NCI-H748 (cell line): Measurements from ENCODE around the gene PIN1.
"Not testable (repeated sequence)": the region's sequence is repeated elsewhere in the genome, so short reads cannot be mapped to it uniquely, and the experiment has no call there.

ENCODE experiments used
- DNase-seq: peaks from one replicate; lab custom pipeline; 2025; ENCODE audit not compliant: unreplicated experiment; lab: John Stamatoyannopoulos, UW

The PIN1 gene

DNA sequence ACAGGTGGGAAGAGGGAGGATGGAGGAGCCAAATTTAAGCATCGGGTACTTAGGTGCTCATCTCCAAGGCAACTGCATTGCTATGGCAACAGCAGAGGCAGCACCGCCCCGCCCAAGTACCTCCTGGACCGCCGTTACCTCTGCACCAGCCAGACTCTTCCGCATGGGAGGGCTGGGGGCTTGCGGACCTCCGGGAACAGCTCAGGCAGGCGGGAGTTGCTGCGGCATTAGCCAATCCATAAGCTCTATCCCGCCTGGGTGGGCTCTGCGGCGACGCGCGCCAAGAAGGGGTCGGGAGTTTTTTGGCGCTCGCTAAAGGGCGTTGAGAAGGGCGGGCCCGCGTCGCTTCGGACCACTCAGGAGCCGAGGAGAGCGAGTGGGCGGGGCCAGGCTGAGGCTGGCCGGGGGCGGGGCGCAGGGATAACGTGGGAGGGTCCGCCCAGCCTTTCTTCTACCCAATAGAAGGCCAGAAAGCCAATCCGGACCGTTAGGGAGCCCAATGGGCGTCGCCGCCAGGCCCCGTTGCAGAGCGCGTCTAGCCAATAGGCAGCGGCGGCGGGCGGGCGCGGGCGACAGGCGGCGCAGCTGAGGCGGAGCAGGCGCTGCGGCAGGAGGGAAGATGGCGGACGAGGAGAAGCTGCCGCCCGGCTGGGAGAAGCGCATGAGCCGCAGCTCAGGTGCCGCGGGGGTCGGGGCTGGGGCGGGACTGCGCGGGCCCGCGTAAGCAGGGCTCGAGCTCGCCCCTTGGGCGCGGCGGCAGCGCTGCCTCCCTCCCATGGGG, at the start of gene PIN1:
Gene PIN1 (plus strand): TSS at position 593 of the 781 bp plus-strand sequence. CDS start 27 bp downstream, at position 620.
- DNase-seq: peak; percentile 97

DNA sequence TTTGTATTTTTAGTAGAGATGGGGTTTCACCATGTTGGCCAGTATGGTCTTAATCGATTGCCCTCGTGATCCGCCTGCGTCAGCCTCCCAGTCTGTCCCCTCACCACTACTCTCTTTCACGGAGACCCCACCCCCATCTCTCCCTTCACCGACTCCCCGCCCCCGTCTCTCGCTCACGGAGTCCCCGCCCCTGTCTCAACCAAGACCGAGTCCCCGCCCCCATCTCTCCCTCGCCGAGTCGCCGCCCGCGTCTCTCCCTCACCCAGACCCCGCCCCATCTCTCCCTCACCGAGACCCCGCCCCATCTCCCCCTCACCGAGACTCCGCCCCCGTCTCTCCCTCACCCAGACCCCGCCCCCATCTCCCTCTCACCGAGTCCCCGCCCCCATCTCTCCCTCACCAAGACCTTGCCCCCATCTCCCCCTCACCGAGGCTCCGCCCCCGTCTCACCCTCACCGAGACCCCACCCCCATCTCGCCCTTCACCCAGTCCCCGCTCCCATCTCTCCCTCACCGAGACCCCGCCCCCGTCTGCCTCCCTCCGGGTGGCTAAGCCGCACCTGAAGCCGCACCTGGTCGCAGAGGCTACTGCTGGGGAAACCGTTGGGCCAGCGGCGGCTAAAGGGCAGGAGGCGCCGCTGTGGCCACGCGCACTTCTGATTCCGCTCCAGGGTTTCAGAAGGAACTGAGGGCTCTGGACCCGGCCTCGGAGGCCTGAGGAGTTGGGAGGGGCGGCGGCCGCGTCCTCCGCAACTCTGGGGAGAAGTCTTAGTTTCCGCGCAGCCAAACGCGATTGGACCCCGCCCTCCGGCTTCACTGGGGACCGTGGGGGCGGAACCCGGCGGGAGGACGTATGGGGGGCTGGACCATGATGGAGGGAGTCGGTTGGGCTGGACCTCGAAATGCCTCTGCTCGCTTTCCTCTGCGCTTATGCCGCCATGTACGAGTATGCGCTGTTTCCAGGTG, 49.5 kb upstream of the PIN1 start:
- DNase-seq: peak; percentile 96

DNA sequence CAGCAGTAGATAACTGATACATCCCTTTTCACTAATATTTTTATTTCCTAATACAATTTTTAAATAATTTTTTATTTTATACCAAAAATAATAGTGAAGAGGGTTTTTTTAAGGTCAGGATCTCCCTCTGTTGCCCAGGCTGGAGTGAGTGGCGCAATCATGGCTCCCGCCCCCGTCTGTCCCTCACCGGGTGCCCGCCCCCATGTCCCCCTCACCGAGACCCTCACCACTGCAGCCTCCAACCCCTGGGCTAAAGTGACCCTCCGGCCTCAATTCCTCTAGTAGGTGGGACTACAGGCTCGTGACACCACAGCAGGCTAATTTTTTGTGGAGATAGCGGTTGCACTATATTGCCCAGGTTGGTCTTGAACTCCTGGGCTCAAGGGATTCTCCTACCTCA, 48.8 kb upstream of the PIN1 start:
- no peak for DNase-seq

DNA sequence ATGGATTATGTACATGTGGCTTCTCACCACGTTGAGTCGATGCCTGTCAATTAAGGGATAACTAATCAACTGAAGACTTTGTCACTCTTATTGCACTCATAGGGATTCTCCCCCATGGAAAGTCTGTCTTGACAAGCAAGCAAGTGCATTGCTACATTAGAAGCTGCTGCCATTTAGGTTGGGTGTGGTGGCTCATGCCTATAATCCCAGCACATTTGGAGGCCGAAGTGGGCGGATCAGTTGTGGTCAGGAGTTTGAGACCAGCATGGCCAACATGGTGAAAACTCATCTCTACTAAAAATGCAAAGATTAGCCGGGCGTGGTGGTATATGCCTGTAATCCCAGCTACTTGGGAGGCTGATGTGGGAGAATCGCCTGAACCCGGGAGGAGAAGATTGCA, 48.3 kb upstream of the PIN1 start:
- no peak for DNase-seq

DNA sequence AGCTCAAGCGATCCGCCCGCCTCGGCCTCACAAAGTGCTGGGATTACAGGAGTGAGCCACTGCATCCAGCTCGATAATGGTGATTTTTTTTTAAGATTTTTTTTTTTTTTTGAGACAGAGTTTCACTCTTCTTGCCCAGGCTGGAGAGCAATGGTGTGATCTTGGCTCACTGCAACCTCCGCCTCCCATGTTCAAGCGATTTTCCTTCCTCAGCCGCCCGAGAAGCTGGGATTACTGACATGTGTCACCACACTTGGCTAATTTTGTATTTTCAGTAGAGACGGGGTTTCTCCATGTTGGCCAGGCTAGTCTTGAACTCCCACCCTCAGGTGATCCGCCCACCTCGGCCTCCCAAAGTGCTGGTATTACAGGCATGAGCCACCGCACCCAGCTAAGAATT, 46.5 kb upstream of the PIN1 start:
- DNase-seq: not testable (repeated sequence)

DNA sequence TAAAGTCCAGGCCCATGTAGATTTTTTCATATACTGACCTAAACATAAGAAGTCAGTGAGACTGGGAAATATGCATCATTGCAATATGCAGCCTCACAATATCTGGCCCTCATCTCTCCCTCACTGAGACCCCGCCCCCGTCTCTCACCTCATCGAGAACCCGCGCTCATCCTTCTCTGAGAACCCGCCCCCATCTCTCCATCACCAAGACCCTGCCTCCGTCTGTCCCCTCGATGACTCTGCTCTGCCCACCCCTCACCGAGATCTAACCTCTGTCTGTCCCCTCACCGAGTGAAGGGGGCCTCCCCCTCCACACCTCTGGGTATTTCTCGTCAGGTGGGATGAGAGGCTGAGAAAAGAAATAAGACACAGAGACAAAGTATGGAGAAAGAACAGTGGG, 46.1 kb upstream of the PIN1 start:
- no peak for DNase-seq

DNA sequence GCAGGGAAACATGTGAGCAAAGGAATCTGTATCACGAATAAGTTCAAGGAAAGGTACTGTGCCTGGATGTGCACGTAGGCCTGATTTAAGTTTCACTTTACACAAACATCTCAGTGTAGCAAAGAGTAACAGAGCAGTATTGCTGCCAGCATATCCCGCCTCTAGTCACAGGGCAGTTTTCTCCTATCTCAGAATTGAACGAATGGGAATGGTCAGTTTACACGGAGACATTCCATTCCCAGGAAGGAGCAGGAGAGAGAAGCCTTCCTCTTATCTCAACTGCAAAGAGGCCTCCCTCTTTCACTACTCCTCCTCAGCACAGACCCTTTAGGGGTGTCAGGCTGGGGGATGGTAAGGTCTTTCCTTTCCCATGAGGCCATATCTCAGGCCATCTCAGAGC, 45.5 kb upstream of the PIN1 start:
- not testable (repeated sequence) for DNase-seq

DNA sequence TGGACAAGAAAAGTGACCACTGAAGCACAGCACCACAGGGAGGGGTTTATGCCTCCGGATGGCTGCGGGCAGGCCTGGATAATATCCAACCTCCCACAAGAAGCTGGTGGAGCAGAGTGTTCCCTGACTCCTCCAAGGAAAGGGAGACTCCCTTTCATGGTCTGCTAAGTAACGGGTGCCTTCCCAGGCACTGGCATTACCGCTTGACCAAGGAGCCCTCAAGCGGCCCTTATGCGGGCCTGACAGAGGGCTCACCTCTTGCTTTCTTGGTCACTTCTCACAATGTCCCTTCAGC, 44.1 kb upstream of the PIN1 start:
- DNase-seq: not testable (repeated sequence)

DNA sequence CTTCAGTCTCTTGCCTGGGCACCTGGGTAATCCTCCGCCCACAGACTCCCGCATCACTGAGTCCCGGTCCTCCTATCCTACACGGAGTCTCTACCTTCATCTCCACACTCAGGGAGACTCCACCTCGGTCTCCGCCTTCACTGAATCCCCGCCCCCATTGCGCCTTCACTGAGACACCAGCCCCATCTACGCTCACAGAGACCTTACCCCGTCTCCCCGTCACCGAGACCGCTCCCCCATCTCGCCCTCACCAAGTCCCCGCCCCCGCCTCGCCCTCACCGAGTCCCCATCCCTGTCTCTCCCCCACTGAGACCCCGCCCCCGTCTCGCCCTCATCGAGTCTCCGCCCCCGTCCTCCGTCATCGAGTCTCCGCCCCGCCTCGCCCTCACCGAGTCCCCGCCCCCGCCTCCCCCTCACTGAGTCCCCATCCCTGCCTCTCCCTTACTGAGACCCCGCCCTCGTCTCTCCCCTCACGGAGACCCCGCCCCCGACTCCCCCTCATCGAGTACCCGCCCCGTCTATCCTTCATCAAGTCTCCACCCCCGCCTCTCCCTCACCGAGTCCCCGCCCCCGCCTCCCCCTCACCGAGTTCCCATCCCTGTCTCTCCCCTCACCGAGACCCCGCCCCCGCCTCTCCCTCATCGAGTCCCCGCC, 43.4 kb upstream of the PIN1 start:
- DNase-seq: peak; percentile 95

DNA sequence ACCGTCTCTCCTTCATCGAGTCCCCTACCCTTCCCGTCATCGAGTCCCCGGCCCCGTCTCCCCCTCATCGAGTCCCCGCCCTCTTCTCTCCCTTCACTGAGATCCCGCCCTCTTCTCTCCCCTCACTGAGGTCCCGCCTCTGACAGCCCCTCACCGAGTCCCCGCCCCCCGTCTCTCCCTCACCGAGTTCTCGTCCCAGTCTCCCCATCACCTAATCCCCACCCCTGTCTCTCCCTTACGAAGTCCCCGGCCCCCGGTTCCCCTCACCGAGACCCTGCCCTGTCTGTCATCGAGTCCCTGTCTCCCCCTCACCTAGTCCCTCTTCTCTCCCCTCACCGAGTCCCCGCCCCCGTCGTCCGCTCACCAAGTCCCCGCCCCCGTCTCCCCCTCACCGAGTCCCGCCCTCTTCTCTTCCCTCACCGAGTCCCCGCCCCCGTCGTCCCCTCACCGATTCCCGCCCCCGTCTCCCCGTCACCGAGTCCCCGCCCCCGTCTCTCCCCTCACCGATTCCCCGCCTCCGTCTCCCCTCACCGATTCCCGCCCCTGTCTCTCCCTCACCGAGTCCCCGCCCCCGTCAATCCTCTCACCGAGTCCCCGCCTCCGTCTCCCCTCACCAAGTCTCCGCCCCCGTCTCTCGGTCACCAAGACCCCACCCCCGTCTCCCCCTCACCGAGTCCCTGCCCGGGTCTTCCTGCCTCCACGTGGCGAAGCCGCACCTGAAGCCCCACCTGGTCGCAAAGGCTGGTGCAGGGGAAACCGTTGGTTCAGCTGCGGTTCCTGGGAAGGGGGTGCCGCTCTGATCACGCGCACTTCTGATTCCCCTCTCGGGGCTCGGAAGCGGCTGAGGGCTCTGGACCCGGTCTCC, 42.7 kb upstream of the PIN1 start:
- peak; percentile 95 for DNase-seq

DNA sequence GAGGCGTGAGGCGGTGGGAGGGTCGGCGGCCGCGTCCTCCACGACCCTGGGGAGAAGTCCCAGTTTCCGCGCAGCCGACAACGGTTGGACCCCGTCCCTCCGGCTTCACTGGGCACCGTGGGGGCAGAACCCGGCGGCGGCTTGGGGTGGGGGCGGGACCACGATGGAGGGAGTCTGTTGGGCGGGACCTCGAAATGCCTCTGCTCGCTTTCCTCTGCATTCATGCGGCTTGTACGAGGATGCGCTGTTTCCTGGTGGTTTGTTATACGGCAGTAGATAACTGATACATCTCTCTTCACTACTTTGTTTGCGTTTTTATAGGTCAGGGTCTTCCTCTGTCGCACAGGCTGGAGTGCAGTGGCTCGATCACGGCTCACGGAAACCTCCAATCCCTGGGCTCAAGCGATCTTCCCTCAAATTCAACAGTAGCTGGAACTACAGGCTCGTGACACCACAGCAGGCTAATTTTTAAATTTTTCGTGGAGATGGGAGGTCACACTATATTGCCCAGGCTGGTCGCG, 42.0 kb upstream of the PIN1 start:
- DNase-seq: peak; percentile 66

DNA sequence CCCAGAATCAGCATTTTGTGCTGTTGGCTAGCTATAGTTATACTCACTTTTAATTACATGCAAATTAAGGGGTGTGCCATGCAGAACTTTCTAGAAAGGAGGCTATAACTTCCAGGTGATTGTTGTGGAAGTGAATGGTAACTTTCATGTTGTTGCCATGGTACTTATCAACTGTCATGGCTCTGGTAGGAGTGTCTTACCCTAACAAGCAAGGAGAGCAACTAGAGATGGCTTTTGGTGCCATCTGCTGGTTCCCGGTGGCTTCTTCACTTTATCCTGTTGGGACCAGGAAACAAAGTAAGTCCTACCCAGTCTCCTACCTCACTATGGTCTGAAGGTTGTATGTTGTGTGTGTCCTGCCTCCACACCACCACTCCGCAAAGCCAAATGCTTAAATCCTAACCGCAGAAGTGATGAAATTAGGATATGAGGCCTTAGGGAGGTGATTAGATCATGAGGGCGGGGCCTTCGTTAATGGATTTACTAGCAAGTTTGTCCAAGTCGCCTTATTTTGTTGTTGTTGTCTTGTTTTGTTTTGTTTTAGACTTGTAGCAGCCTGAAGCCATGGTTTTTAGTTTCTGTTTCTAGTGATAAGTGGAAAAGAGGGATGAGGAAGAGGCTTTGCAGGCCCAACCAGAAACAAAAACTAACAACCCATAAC, 38.9 kb upstream of the PIN1 start:
- peak; percentile 81 for DNase-seq

DNA sequence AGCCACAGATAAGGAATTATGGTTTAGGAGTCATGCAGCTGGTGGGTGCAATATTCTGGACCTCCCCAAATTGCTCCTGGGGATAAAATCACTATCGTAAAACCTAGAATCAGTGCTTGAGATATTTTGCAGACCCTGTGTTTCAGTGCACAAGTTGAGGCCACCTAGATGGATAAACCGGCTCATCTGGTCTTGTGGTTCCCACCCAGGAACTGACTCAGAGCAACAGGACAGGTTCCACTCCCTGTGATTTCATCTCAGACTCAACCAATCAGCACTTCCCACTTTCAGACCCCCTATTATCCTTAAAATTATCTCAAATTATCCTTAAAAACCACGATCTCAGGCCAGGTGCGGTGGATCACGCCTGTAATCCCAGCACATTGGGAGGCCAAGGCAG, 37.2 kb upstream of the PIN1 start:
- no peak for DNase-seq

DNA sequence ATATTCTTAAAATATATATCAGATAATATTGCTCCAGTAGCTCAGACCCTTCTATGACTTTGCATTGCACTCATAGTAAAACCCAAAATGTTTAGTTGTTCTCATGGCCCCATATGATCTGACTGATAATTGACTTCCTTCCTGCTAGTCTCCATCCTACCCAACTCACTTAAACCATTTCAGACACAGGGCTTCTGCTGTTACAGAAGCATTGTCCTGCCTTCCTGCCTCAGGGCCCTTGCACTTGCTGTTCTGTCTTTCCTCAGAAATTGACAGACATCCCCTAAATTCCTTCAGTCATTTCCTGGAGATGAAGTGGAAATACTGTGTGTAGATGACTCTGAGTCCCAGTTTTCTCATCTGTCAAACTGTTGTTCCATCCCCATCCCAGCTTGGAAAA, 36.0 kb upstream of the PIN1 start:
- DNase-seq: no peak

DNA sequence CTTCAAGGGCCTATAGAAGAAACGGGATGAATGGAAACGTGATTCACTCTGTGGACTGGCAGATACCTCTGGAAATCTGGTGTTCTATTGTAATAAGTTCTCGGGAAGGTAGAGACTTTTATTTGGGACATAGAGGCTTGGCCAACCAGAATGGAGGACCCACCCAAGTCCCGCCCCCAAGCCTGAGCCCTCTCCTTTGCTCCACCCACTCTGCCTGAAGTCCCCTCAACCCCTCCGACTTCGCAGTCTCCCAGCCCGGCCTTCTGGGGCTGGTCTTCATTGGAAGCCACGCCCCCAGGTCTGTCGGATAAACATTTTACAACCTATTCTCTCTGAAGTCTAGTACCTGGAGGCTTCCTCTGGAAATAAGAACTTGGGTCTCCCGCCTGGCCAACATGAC, 33.1 kb upstream of the PIN1 start:
- DNase-seq: no peak

DNA sequence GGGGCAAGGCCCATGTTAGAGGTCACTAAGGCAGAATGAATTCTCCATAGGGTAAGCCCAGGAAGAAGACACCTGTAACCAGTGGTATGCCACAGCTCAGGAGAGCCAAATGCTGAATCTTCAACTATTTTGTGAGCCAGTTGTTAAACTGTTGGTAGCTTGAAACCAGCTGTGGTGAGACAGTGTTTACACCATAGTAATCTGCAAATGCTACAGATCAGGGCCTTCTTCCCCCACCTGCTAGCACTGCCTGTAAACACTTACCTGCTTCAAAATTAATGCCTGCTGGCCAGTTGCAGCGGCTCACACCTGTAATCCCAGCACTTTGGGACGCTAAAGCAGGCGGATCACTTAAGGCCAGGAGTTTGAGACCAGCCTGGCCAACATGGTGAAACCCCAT, 28.3 kb upstream of the PIN1 start:
- no peak for DNase-seq

DNA sequence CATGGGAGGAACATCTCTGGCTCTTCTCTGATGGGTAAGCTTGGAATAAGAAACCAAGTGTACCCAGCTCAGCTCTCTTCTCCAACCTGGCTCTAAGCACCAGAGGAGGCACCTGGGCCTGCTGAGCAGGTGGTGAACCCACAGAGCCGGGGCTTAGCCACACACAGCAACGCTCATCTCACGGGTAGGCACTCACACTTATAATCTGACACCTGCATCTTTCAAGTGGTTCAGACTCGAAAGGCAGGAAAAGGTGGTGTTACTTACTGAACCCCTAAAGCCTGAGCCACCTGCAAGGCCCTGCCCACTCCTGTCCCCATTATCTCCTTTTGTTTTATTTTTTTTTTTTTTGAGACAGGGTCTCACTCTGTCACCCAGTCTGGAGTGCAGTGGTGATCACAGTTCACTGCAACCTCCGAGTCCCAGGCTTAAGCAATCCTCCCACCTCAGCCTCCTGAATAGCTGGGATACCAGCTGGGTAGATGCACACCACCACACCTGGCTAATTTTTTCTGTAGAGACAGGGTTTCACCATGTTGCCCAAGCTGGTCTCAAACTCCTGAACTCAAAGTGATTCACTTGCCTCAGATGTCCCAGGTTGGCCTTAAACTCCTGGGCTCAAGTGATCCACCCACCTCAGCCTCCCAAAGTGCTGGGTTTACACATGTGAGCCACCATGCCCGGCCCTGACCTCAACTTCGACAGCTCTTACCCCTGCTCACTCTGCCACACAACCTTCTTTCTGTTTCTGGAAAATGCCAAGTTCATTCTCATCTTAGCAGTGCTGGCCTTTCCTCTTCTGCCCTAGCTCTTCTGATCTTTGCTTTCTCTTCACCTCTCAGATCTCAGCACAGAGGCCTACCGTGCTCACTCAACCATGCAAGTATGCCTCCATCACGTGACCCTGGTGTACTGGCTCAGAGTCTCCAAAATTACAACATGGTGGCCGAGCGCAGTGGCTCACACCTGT, 26.0 kb upstream of the PIN1 start:
- no peak for DNase-seq

DNA sequence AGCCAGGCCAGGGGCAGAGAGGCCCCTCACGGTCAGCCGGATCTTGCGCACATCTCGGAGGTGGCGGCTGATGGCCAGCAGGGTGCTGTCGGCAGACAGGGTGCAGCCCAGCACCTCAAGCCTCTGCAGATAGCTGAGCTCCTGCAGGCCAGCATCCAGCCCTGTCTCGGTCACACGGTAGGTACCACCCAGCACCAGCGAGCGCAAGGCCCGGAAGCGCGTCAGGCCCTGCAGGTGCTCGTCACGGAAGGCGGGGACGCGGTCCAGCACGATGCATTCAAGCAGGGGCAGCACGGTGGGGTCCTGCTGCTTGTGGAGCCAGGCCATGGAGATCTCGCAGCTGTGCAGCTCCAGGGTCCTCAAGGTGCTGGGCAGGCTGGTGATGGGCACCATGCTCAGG, 24.0 kb upstream of the PIN1 start:
- no peak for DNase-seq

DNA sequence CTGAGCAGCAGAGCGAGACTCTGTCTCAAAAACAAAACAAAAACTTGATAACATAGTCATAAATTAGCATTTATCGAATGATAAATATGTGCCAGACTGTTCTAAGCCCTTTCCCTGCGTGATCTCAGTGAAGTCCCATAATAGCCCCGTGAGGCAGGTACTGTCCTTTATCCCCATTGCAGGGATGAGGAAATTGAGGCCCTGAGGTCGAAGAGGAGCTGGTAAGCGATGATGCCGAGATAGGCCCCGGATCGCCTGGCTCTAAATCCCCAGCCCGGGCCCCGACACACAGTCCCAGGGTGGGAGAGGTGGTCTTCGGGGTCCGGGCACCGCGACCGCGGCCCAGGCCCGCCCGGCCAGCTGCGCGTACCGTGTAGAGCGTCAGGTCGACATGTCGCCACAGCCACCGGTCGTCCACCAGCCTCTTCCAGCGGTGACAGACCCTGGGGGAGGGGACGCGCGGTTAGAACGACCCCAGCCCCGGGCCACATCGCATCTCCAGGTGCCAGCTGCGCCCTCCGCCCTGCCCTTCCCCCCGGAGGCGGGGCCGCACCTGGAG, 16.9 kb upstream of the PIN1 start:
- no peak for DNase-seq
